ENCODE results near the gene GABRD. TPM values are rescaled to one million over a fixed set of nuclear protein-coding genes. Genes with fewer than 3 reads are reported as not detected.
A peak's percentile ranks its signal among the peaks of the same experiment; 100 is the strongest.

The GABRD gene
- total and polyA plus RNA-seq, 2 donors (not counting 3 experiments of a cell fraction or from before 2014, with no cell fraction given), result not detected

DNA sequence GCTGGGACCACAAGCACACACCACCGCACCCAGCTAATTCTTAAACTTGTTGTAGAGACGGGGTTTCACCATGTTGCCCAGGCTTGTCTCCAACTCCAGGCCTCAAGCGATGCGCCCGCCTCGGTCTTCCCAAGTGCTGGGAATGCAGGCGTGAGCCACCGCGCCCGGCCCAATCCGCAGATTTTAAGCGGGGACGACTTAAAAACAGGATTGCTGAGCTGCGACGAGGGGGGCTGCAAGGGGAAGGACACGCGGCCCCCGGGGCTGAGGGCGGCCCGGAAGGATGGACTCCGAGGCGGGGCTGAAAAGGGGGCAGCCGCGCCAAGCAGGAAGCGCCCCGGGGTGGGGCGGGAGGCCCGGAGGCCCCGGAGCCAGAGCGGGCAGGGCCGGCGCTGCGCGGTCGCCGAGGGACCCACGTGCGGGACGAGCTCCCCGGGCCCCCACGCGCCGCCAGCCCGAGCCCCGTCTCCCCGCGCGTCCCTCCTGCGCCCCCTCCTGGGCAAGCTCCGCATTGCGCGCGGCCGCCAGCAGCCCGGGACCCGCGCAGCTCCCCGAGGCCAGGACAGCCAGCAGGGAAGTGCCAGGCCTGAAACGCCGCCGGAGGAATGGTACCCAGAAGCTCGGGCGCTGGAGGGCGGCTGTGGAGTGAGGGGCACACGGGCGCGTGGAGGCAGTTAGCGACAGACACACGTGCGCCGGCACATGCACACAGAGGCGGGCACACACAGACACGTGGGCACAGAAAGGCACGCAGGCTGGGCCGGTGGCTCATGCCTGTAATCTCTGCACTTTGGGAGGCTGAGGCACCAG lies 25.6 kb downstream of the GABRD start:
- Histone ChIP-seq H3K9me3 (replicated peaks; ENCODE audit: control insufficient read depth, insufficient read depth, low read length) (no peaks in the 10 kb centered on the region), H3K27ac (ENCODE audit: insufficient read depth, low read depth, low read length) (no peak overlapping the region), H2AFZ (ENCODE audit: low read depth, low read length) (peak overlapping the region; percentile 47), H3K4me1 (ENCODE audit: control insufficient read depth, extremely low read depth, insufficient read depth, low read length) (no peaks in the 10 kb centered on the region), H4K20me1 (replicated peaks; ENCODE audit: control insufficient read depth, extremely low read depth, insufficient read depth, low read length) (no peaks in the 10 kb centered on the region), H3K4me3 (replicated peaks in 1 of 3; ENCODE audit: insufficient read depth in 1 of 3, low read depth in 1 of 3, low read length in 3 of 3) (no peak overlapping the region), H3K27me3 (ENCODE audit: control insufficient read depth in 2 of 2, insufficient read depth in 2 of 2, low read length in 2 of 2) (peaks cover 8 to 13% of the 10 kb centered on the region in 2 experiments), H3K9ac (replicated peaks; ENCODE audit: extremely low read depth, insufficient read depth, low read length) (no peak overlapping the region), H3K36me3 (ENCODE audit: control insufficient read depth in 2 of 2, extremely low read depth in 1 of 2, insufficient read depth in 2 of 2, low read length in 2 of 2) (no peaks in the 10 kb centered on the region), H3K4me2 (ENCODE audit: insufficient read depth, low read length) (no peak overlapping the region), H3K79me2 (ENCODE audit: control insufficient read depth, insufficient read depth, low read length) (no peaks in the 10 kb centered on the region), H3K9me1 (replicated peaks; ENCODE audit: control insufficient read depth, extremely low read depth, insufficient read depth, low read length) (no peaks in the 10 kb centered on the region)
- no TSS peak for BruUV-seq (replicated peaks)
- dilution Hi-C loops (cut with MboI; ENCODE audit: extremely low pct_ligation_motif_present, low sequenced_read_pairs) (no loop called here), intact Hi-C loops (cut with micrococcal nuclease) (loop anchor here (1.0 kb wide), 1 partner anchor 84 kb away; no protein-coding TSS in a partner anchor)
- TF ChIP-seq CTCF (IDR thresholded peaks at IDR 0.05; ENCODE audit: extremely low read depth in 1 of 2, insufficient read depth in 1 of 2, low read depth in 1 of 2, low read length in 2 of 2), result peak; percentile 73 to 76
- TF ChIP-seq, protein P1, sequence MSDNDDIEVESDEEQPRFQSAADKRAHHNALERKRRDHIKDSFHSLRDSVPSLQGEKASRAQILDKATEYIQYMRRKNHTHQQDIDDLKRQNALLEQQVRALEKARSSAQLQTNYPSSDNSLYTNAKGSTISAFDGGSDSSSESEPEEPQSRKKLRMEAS (IDR thresholded peaks at IDR 0.05; ENCODE audit: insufficient read depth, insufficient read length), result peak; percentile 27
- TF ChIP-seq EZH2 (IDR thresholded peaks at IDR 0.05; ENCODE audit: borderline replicate concordance, low read depth, low read length, severe bottlenecking), result no peak
- DNase-seq (ENCODE audit: low read depth, low spot score) (peak; percentile 45), FAIRE-seq (peak; percentile 59)
- ChIA-PET POLR2A (no interaction called here), CTCF (interaction anchor here (0.5 to 4.2 kb wide), 39 partner anchors 8 to 1380 kb away, joined by 3 to 108 read pairs (median 4); partner anchors contain the start of genes CFAP74 and GABRD)

All from endothelial cell of umbilical vein (primary cell).